Suprapubic skin (tissue), 4 donors: ENCODE results near the gene RGS17. TPM values are rescaled to one million over a fixed set of nuclear protein-coding genes. Genes with fewer than 3 reads are reported as not detected.

Experiments used
- DNase-seq, 2 donors: peaks; one replicate each; pipeline ENCODE4 v3.0.0-alpha.2; 2019; ENCODE audit warnings: low spot score in 2 of 2
- H3K27ac ChIP-seq: fragments of 200-600 bp; sonication (generic); one replicate; pipeline ENCODE4 v1.5.1; 2019
- H3K27me3 ChIP-seq: fragments of 200-600 bp; sonication (generic); one replicate; pipeline ENCODE4 v1.5.1; 2019
- H3K36me3 ChIP-seq: fragments of 200-600 bp; sonication (generic); one replicate; pipeline ENCODE4 v1.5.1; 2019
- H3K4me1 ChIP-seq: fragments of 200-600 bp; sonication (generic); one replicate; pipeline ENCODE4 v1.5.1; 2019
- H3K4me3 ChIP-seq: fragments of 200-600 bp; sonication (generic); one replicate; pipeline ENCODE4 v1.5.1; 2019; ENCODE audit warnings: mild to moderate bottlenecking
- H3K9me3 ChIP-seq: fragments of 200-600 bp; sonication (generic); one replicate; pipeline ENCODE4 v1.5.1; 2019
- CTCF ChIP-seq, 2 donors: fragments of 200-600 bp in 1 of 2; fragments of 450-650 bp in 1 of 2; sonication (generic) in 1 of 2; IDR thresholded peaks; one replicate each; pipeline ENCODE4 v1.5.1; 2016 to 2019; ENCODE audit warnings: antibody characterized with exemption in 2 of 2, mild to moderate bottlenecking in 1 of 2, moderate library complexity in 1 of 2
- EP300 ChIP-seq: sonication (generic); formaldehyde crosslinking; IDR thresholded peaks from one replicate; pipeline ENCODE4 v1.6.1; 2017; ENCODE audit warnings: antibody characterized with exemption
- POLR2A ChIP-seq, 2 donors: fragments of 450-650 bp; IDR thresholded peaks; one replicate each; pipeline ENCODE4 v1.6.1; 2017; ENCODE audit warnings: antibody characterized with exemption in 2 of 2, mild to moderate bottlenecking in 2 of 2, moderate library complexity in 2 of 2
- POLR2AphosphoS5 ChIP-seq, 3 donors: sonication (generic); formaldehyde crosslinking; IDR thresholded peaks; one replicate each; pipeline ENCODE4 v1.6.1; 2017; ENCODE audit warnings: antibody characterized with exemption in 3 of 3
- WGBS: methylation state at CpG from one replicate; pipeline ENCODE4 v1.1.5; 2018; 5-methylcytosine and 5-hydroxymethylcytosine counted together
- total RNA-seq, 4 donors: library from RNA; depleted of rRNA; stranded (reverse); fragments of >200 nt; gene quantifications; one replicate each; pipeline ENCODE4 v1.1.0, GENCODE V29; 2016

The RGS17 gene
- total RNA-seq, 4 donors from 2014 or later, result 0.08 to 1.8 (median 0.26) TPM

GRCh38 chr6:152984513-152984872 lies 146.6 kb downstream of the RGS17 start:
- no peak for DNase-seq
- H3K4me3 ChIP-seq, result peak overlapping the region; percentile 83
- peaks cover 33% of the 10 kb centered on the region for H3K4me1 ChIP-seq
- 4% methylated on average over 7 of the region's 7 CpGs for WGBS
- H3K27ac ChIP-seq, result peak overlapping the region; percentile 95
- H3K9me3 ChIP-seq, result no peaks in the 10 kb centered on the region
- no peak for TF ChIP-seq POLR2A (IDR thresholded peaks at IDR 0.05)
- TF ChIP-seq EP300, result no peak
- no peak for TF ChIP-seq POLR2AphosphoS5 (IDR thresholded peaks at IDR 0.05)
- TF ChIP-seq CTCF (IDR thresholded peaks at IDR 0.05), result no peak
- H3K36me3 ChIP-seq, result no peaks in the 10 kb centered on the region
- H3K27me3 ChIP-seq, result no peaks in the 10 kb centered on the region

DNA sequence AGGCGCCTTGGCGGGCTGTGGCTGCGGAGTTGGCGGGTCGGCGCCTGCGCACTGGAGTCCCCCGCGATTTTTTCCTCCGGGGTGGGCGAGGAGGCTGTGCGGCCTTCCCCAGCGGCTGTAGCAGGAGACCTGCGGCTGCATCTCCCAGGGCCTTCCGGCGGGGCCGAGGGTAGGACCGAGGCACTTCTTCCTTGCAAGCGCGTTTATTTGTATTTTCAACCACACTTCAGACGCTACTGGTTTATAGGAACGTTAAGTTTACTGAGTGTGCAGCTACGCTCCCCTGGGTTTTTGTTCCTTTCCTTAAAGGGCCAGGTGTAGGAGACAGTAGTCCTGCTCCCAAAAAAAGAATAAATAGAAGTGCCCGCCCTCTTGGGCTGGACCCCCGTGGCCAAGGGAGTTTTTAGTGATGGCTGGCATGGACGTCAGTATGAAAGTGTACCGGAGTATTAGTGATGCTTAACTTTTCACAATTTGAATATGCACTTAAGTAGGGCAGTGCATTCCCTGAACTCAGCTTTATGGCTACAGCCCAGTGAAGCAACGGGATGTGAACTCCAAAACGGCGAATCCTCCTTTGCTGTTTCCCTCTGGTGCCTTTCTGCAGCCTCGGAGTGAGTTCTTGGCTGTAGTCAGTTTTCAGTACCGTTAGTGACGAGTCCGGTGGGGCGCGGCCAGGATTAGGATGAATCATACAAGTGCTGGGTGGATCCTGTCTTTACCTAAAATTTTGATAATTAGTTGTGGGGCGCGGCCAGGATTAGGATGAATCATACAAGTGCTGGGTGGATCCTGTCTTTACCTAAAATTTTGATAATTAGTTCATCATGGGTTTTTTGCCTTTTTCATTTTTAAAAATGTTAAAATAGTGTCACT lies 147.2 kb downstream of the RGS17 start:
- whole genome bisulfite sequencing, result 0% methylated on average over 28 of the region's 38 CpGs

GRCh38 chr6:152982904-152983636 lies 148.0 kb downstream of the RGS17 start, which contains the start of gene FBXO5:
Gene FBXO5, minus strand, starts transcription at chr6:152983041. Its CDS starts 82 bp downstream, at chr6:152982959.
- H3K4me3 ChIP-seq, result peak within 1 kb of the TSS; percentile 83
- WGBS, result 0% methylated on average over 23 of the region's 66 CpGs
- H3K36me3 ChIP-seq, result no peaks in the 10 kb centered on the region
- TF ChIP-seq EP300 (no peak), POLR2AphosphoS5 (IDR thresholded peaks at IDR 0.05) (peak in 2 of 3 donors; percentile 30 to 53), POLR2A (IDR thresholded peaks at IDR 0.05) (peak in 1 of 2 donors; percentile 43), CTCF (IDR thresholded peaks at IDR 0.05) (no peak)
- H3K9me3 ChIP-seq, result no peaks in the 10 kb centered on the region
- peak; percentile 97 to 98 for DNase-seq
- H3K27ac ChIP-seq, result peak within 1 kb of the TSS; percentile 95
- peaks cover 33% of the 10 kb centered on the region for H3K4me1 ChIP-seq
- no peaks in the 10 kb centered on the region for H3K27me3 ChIP-seq

More for the DNA sequence above, 147.2 kb downstream of the RGS17 start:
- Histone ChIP-seq H3K27ac (peak overlapping the region; percentile 95), H3K27me3 (no peaks in the 10 kb centered on the region), H3K36me3 (no peaks in the 10 kb centered on the region), H3K9me3 (no peaks in the 10 kb centered on the region), H3K4me3 (peak overlapping the region; percentile 83), H3K4me1 (peaks cover 33% of the 10 kb centered on the region)
- peak; percentile 95 to 96 for DNase-seq
- TF ChIP-seq CTCF (IDR thresholded peaks at IDR 0.05) (no peak), POLR2A (IDR thresholded peaks at IDR 0.05) (peak in 1 of 2 donors; percentile 11)

DNA sequence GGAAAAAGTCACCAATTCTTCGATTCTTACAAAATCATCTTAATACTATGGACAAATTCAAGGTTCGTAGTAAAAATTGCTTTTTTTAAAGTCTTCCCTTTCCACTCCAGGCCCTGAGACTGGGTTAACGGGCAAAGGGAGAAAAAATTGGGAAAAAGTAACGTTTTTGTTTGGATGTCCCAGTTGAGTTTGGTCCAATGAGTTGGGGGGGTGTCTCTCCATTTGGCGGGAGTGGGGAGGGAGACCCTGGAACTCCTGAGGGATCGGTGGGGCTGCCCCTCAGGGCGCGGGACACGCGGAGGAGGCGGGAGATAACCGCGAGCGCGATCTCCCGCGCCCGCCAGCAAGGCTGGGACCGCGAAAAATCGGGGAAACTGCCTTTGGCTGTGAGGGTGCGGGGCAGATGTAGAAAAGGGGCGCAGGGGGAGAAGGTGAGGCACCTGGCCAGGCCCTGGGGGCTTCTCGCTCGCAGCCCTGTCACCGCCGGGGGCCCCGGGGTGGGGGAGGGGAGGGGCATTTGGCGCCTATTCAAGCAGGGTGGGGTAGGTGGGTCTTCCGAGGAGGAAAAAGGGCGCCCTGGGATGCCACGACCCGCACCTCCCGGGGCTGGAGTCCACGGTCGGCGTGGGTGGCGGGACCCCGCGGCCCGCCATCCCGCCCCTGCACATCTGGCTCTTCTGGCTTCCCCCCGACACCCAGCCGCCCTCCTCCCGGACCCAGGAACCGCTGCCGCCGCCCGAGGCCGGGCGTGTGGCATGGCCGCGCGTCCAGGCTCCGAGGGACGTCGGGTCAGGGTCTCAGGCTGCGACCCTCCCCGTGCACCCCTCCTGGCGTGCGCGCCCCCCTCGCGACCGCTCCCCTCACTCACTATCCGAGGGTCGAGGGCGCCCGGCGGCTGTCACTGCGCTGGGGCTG lies 148.8 kb downstream of the RGS17 start:
- no peak overlapping the region for H3K27ac ChIP-seq

More for the DNA sequence above, 148.8 kb downstream of the RGS17 start:
- Histone ChIP-seq H3K4me1 (peaks cover 33% of the 10 kb centered on the region), H3K4me3 (peak overlapping the region; percentile 83), H3K9me3 (no peaks in the 10 kb centered on the region), H3K36me3 (no peaks in the 10 kb centered on the region), H3K27me3 (no peaks in the 10 kb centered on the region)
- DNase-seq, result peak in 1 of 2 donors; percentile 72
- WGBS, result 5% methylated on average over 36 of the region's 71 CpGs
- no peak for TF ChIP-seq POLR2A (IDR thresholded peaks at IDR 0.05)
- no peak for TF ChIP-seq POLR2AphosphoS5 (IDR thresholded peaks at IDR 0.05)
- no peak for TF ChIP-seq CTCF (IDR thresholded peaks at IDR 0.05)
- no peak for TF ChIP-seq EP300
